Astrocyte (in vitro differentiated cells and primary cell): ENCODE results near the gene NCK2.

ENCODE experiments used
- CTCF ChIP-seq: IDR thresholded peaks from 2 replicates; pipeline ENCODE4 v1.5.1; 2011; ENCODE audit warnings: low read depth, mild to moderate bottlenecking, inconsistent platforms, low read length, moderate library complexity; ENCODE audit not compliant: insufficient read depth
- EZH2 ChIP-seq: IDR thresholded peaks from 2 replicates; pipeline ENCODE4 v1.6.1; 2012; ENCODE audit warnings: mild to moderate bottlenecking, low read length, inconsistent platforms; ENCODE audit not compliant: insufficient read depth

- no peak for TF ChIP-seq CTCF
- no peak for TF ChIP-seq EZH2
These were observed 70.7 kb downstream of the NCK2 start for GRCh38 chr2:105815401-105815800.
